ENCODE data around the gene CRYAA. TPM values are rescaled to one million over a fixed set of nuclear protein-coding genes. Genes with fewer than 3 reads are reported as not detected.

CRYAA gene
- total RNA-seq, 3 donors from 2014 or later (not counting 1 experiment from before 2014, with no cell fraction given): not detected

DNA sequence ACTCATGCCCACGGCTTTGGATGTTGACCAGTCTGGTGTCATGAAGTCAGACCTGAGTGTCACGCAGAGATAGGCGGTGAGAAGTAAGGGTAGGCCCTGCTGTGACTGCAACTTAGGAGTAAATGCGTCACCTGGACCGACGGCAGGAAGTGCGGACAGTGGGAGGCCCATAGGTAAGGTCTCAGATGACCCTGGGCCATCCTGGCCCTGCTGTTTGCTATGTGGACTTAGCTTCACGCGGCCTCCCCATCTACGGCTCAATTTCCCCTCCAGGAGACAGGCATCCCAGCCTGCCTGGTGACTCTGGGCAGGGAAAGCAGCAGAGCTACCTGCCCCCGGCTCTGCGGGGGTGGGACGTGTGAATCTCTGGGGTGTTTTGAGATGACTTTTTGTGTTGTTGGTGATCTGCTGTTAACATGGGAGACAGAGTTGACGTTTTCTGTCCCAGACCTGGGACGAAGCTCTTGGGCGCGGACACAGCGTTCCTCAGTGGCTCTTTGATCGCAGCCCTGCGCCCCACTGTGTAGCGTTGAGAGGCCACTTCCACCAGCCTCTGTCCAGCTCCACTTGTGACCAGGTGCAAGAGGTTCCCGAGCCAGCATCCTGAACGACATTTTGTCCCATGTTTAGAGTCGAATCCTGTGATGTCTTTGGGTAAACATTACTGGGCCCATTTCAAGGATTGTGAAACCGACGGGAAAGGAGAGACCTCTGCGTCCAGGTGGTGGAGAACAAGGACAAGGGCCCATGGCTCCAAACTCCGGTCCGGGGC is 39.9 kb downstream of the CRYAA start:
- no peaks in the 10 kb centered on the region for H3K36me3 Mint-ChIP-seq
- Histone ChIP-seq H3K36me3 (ENCODE audit: control insufficient read depth, insufficient read depth, low read length) (no peaks in the 10 kb centered on the region), H3K4me1 (ENCODE audit: control insufficient read depth, insufficient read depth, low read length) (no peaks in the 10 kb centered on the region), H3K9me3 (ENCODE audit: control insufficient read depth, insufficient read depth, low read length) (no peaks in the 10 kb centered on the region), H3K27ac (ENCODE audit: low read length) (no peak overlapping the region), H3K27me3 (ENCODE audit: control insufficient read depth, insufficient read depth, low read length) (no peaks in the 10 kb centered on the region), H3K4me3 (ENCODE audit: low read length) (no peak overlapping the region)
- ATAC-seq (no peak), DNase-seq (no peak)
- H3K27ac Mint-ChIP-seq: no peak overlapping the region
- no peaks in the 10 kb centered on the region for H3K9me3 Mint-ChIP-seq
- peaks cover 0 to 5% of the 10 kb centered on the region in 2 donors for H3K4me1 Mint-ChIP-seq
- peaks cover 0 to 7% of the 10 kb centered on the region in 2 donors for H3K27me3 Mint-ChIP-seq (ENCODE audit: low read depth in 2 of 2)
- WGBS (ENCODE audit: insufficient coverage): 87% methylated on average over 29 of the region's 29 CpGs
- intact Hi-C loops (cut with micrococcal nuclease): no loop called here
- no peak overlapping the region for H3K4me3 Mint-ChIP-seq
- TF ChIP-seq, protein P1, sequence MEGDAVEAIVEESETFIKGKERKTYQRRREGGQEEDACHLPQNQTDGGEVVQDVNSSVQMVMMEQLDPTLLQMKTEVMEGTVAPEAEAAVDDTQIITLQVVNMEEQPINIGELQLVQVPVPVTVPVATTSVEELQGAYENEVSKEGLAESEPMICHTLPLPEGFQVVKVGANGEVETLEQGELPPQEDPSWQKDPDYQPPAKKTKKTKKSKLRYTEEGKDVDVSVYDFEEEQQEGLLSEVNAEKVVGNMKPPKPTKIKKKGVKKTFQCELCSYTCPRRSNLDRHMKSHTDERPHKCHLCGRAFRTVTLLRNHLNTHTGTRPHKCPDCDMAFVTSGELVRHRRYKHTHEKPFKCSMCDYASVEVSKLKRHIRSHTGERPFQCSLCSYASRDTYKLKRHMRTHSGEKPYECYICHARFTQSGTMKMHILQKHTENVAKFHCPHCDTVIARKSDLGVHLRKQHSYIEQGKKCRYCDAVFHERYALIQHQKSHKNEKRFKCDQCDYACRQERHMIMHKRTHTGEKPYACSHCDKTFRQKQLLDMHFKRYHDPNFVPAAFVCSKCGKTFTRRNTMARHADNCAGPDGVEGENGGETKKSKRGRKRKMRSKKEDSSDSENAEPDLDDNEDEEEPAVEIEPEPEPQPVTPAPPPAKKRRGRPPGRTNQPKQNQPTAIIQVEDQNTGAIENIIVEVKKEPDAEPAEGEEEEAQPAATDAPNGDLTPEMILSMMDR (IDR thresholded peaks at IDR 0.05): no peak

DNA sequence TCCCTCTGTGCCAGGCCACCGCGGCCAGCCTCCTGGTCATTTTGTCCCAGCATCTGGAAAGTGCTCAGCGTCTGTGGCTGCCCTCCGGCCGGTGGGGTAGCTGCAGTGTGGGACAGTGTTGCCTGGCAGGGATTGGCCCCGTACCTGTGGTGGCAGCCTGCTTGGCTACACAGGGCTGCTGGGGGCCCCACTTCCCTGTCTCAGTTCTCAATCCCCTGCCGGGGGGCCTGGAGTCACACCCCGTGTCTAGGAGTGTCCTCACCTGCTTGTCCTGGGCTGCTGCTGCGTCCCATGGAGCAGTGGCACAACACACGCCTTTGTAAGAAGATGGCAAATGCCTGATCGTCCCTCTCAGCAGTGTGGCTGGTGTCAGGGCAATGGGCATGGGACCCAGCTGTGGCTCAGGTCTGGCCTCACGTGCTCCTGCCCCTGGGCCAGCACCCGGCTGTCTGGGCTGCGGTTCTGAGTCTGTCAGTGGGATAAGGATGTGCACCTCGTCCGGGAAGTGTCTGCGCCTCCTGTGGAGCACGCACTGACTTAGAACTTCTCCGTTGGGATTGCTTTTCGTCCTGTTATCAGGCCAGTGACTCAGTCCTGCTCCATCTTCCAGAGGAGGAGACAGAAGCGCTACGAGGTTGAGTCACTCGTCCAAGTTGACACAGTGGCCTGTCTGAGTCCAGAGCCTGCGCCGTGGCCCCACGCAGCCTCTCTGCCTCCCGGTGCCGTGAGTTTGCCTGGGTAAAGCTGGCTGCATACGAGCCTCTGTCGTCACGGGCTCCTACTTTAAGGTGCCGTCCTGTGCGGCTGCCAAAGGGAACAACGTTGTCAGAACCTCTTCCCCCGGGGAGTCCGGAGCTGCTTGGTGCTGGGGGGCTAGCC is 41.0 kb downstream of the CRYAA start:
- Histone ChIP-seq H3K4me1 (ENCODE audit: control insufficient read depth, insufficient read depth, low read length) (no peaks in the 10 kb centered on the region), H3K4me3 (ENCODE audit: low read length) (no peak overlapping the region), H3K27me3 (ENCODE audit: control insufficient read depth, insufficient read depth, low read length) (no peaks in the 10 kb centered on the region), H3K9me3 (ENCODE audit: control insufficient read depth, insufficient read depth, low read length) (no peaks in the 10 kb centered on the region), H3K27ac (ENCODE audit: low read length) (no peak overlapping the region), H3K36me3 (ENCODE audit: control insufficient read depth, insufficient read depth, low read length) (no peaks in the 10 kb centered on the region)
- Mint-ChIP-seq H3K9me3 (no peaks in the 10 kb centered on the region), H3K4me3 (no peak overlapping the region), H3K4me1 (peaks cover 0 to 5% of the 10 kb centered on the region in 2 donors), H3K36me3 (no peaks in the 10 kb centered on the region), H3K27me3 (ENCODE audit: low read depth in 2 of 2) (peaks cover 0 to 7% of the 10 kb centered on the region in 2 donors), H3K27ac (no peak overlapping the region)
- no peak for ATAC-seq
- intact Hi-C loops (cut with micrococcal nuclease): no loop called here
- 88% methylated on average over 36 of the region's 36 CpGs for WGBS (ENCODE audit: insufficient coverage)
- TF ChIP-seq, protein P1 (IDR thresholded peaks at IDR 0.05): no peak
- no peak for DNase-seq

DNA sequence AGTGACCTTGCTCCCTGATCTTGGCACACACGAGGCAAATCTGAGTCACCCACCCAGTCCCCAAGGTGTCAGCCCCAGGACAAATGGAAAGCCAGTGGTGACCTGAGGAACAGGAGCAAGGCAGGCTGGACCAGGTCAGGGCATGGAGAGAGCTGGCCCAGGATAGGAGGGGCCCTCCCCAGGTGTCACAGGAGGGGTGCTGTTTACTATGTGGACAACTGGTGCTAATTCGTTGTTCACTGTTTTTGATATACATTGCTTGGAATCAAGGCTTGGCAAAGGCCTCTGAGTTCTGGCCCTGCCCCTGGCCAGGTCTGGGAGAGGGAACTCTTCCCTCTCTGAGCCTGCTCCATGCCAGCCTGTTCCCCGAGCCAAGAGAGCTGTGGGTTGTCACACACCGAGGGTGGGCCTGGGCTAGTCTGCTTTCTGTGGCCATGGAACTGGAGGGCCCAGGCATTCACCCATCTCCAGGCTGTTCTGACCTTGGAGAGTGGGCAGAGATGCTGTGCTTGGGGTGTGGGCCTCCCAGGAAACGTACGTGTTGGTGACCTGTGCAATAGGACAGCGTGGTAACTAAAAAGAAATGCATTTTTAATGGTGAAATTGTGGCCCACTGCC is 41.8 kb downstream of the CRYAA start:
- H3K27me3 Mint-ChIP-seq (ENCODE audit: low read depth in 2 of 2): peaks cover 0 to 7% of the 10 kb centered on the region in 2 donors
- DNase-seq (no peak), ATAC-seq (no peak)
- no peaks in the 10 kb centered on the region for H3K27me3 ChIP-seq (ENCODE audit: control insufficient read depth, insufficient read depth, low read length)
- intact Hi-C loops (cut with micrococcal nuclease): no loop called here
- H3K9me3 Mint-ChIP-seq: no peaks in the 10 kb centered on the region
- H3K4me3 ChIP-seq (ENCODE audit: low read length): no peak overlapping the region
- H3K36me3 Mint-ChIP-seq: no peaks in the 10 kb centered on the region
- H3K27ac ChIP-seq (ENCODE audit: low read length): no peak overlapping the region
- no peak overlapping the region for H3K4me3 Mint-ChIP-seq
- TF ChIP-seq, protein P1 (IDR thresholded peaks at IDR 0.05): no peak
- peaks cover 0 to 5% of the 10 kb centered on the region in 2 donors for H3K4me1 Mint-ChIP-seq
- H3K36me3 ChIP-seq (ENCODE audit: control insufficient read depth, insufficient read depth, low read length): no peaks in the 10 kb centered on the region
- H3K4me1 ChIP-seq (ENCODE audit: control insufficient read depth, insufficient read depth, low read length): no peaks in the 10 kb centered on the region
- H3K9me3 ChIP-seq (ENCODE audit: control insufficient read depth, insufficient read depth, low read length): no peaks in the 10 kb centered on the region
- H3K27ac Mint-ChIP-seq: no peak overlapping the region
- 86% methylated on average over 7 of the region's 7 CpGs for WGBS (ENCODE audit: insufficient coverage)
